Trophoblast cell (in vitro differentiated cells and primary cell): ENCODE results near the gene NDST1.

Source experiments
- DNase-seq, 2 donors: peaks; one replicate each; pipeline ENCODE4 v3.0.0-alpha.2; 2016
- H2AFZ ChIP-seq: 2 replicates; pipeline ENCODE4 v1.6.1; 2013; ENCODE audit warnings: low read length, moderate library complexity, mild to moderate bottlenecking; ENCODE audit not compliant: insufficient read depth, poor library complexity
- H2AK5ac ChIP-seq: 2 replicates; pipeline ENCODE4 v1.6.1; 2013; ENCODE audit warnings: mild to moderate bottlenecking, low read length
- H2BK120ac ChIP-seq: 2 replicates; pipeline ENCODE4 v1.6.1; 2013; ENCODE audit warnings: low read length, mild to moderate bottlenecking, moderate library complexity; ENCODE audit not compliant: insufficient read depth, poor library complexity
- H2BK12ac ChIP-seq: 2 replicates; pipeline ENCODE4 v1.6.1; 2013; ENCODE audit warnings: mild to moderate bottlenecking, low read length, moderate library complexity
- H2BK5ac ChIP-seq: 2 replicates; pipeline ENCODE4 v1.6.1; 2013; ENCODE audit warnings: low read length, low read depth, moderate library complexity, mild to moderate bottlenecking; ENCODE audit not compliant: poor library complexity
- H3K14ac ChIP-seq: 2 replicates; pipeline ENCODE4 v1.6.1; 2013; ENCODE audit warnings: mild to moderate bottlenecking, low read length
- H3K18ac ChIP-seq: 2 replicates; pipeline ENCODE4 v1.6.1; 2013; ENCODE audit warnings: mild to moderate bottlenecking, low read length
- H3K23ac ChIP-seq: 2 replicates; pipeline ENCODE4 v1.6.1; 2013; ENCODE audit warnings: low read length
- H3K27ac ChIP-seq: 2 replicates; pipeline ENCODE4 v1.5.1; 2013; ENCODE audit warnings: low read depth, mild to moderate bottlenecking, inconsistent platforms, low read length, moderate library complexity
- H3K27me3 ChIP-seq: 2 replicates; pipeline ENCODE4 v1.6.1; 2013; ENCODE audit warnings: inconsistent platforms, mild to moderate bottlenecking, low read length, moderate library complexity; ENCODE audit not compliant: insufficient read depth
- H3K36me3 ChIP-seq, 2 experiments: 1 replicate in 1 of 2; 2 replicates in 1 of 2; pipeline ENCODE4 v1.6.1; 2013; ENCODE audit warnings: low read length in 2 of 2, mild to moderate bottlenecking in 2 of 2, moderate library complexity in 1 of 2; ENCODE audit not compliant: insufficient read depth in 2 of 2, control insufficient read depth in 1 of 2
- H3K4ac ChIP-seq: 2 replicates; pipeline ENCODE4 v1.6.1; 2013; ENCODE audit warnings: low read depth, mild to moderate bottlenecking, low read length, moderate library complexity
- H3K4me1 ChIP-seq, 2 experiments: 1 replicate in 1 of 2; 2 replicates in 1 of 2; pipeline ENCODE4 v1.6.1; 2013; ENCODE audit warnings: low read length in 2 of 2, mild to moderate bottlenecking in 2 of 2, moderate library complexity in 1 of 2; ENCODE audit not compliant: insufficient read depth in 2 of 2, control insufficient read depth in 1 of 2
- H3K4me2 ChIP-seq: 2 replicates; pipeline ENCODE4 v1.6.1; 2013; ENCODE audit warnings: inconsistent platforms, mild to moderate bottlenecking, low read length, moderate library complexity
- H3K4me3 ChIP-seq: 2 replicates; pipeline ENCODE4 v1.5.1; 2013; ENCODE audit warnings: mild to moderate bottlenecking, low read depth, low read length, inconsistent platforms
- H3K79me1 ChIP-seq: one replicate; pipeline ENCODE4 v1.6.1; 2013; ENCODE audit warnings: low read length
- H3K79me2 ChIP-seq: 2 replicates; pipeline ENCODE4 v1.6.1; 2013; ENCODE audit warnings: low read length, mild to moderate bottlenecking; ENCODE audit not compliant: control insufficient read depth, insufficient read depth, poor library complexity
- H3K9ac ChIP-seq: 2 replicates; pipeline ENCODE4 v1.6.1; 2013; ENCODE audit warnings: mild to moderate bottlenecking, low read length
- H3K9me3 ChIP-seq: 2 replicates; pipeline ENCODE4 v1.6.1; 2013; ENCODE audit warnings: low read depth, mild to moderate bottlenecking, control low read depth, inconsistent platforms, low read length; ENCODE audit not compliant: insufficient read depth
- H4K12ac ChIP-seq: 2 replicates; pipeline ENCODE4 v1.6.1; 2013; ENCODE audit warnings: low read depth, mild to moderate bottlenecking, low read length, moderate library complexity
- H4K8ac ChIP-seq: 2 replicates; pipeline ENCODE4 v1.6.1; 2013; ENCODE audit warnings: low read depth, mild to moderate bottlenecking, low read length, moderate library complexity
- H4K91ac ChIP-seq: one replicate; pipeline ENCODE4 v1.6.1; 2013; ENCODE audit warnings: low read depth, mild to moderate bottlenecking, low read length, moderate library complexity
- WGBS: extraction: QIAGEN DNeasy Blood & Tissue Kit; methylation state at CpG from one replicate; pipeline ENCODE4 v1.1.7; 2013; ENCODE audit warnings: missing lambda C conversion rate; ENCODE audit not compliant: insufficient read length, insufficient coverage; ENCODE audit errors: extremely low coverage; 5-methylcytosine and 5-hydroxymethylcytosine counted together

The NDST1 gene

DNA sequence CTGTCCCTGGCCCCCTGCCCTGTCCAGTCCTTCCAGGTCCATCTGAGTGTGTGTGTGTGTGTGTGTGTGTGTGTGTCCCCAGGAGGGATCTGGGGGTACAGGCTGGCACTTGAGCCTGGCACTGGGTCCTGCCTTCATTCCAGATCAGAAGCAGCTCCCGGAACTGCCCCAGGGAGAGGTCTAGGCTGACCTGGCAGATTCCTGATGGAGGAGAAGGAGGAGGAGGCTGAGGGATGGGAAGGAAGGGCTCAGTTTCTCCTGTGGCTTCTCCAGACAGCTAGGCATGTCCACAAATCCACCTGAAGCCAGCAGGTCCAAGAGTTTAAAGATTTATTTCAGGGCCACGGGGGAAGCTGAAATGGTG is 328 bp downstream of the NDST1 start:
- no peak overlapping the region for H2BK5ac ChIP-seq
- H3K23ac ChIP-seq: no peak overlapping the region
- WGBS: no CpG with 5 or more reads among the region's 2 CpGs
- no peak for DNase-seq
- H3K9me3 ChIP-seq: no peaks in the 10 kb centered on the region
- H3K14ac ChIP-seq: no peak overlapping the region
- peak overlapping the region; percentile 2 for H2AFZ ChIP-seq
- peak overlapping the region; percentile 13 for H3K27ac ChIP-seq
- no peak overlapping the region for H2BK120ac ChIP-seq
- no peak overlapping the region for H2AK5ac ChIP-seq
- H3K27me3 ChIP-seq: no peaks in the 10 kb centered on the region
- H3K4ac ChIP-seq: peak overlapping the region; percentile 89
- no peak overlapping the region for H4K91ac ChIP-seq
- peaks cover 52 to 58% of the 10 kb centered on the region in 2 experiments for H3K4me1 ChIP-seq
- H4K8ac ChIP-seq: no peak overlapping the region
- no peak overlapping the region for H2BK12ac ChIP-seq
- no peak overlapping the region for H3K9ac ChIP-seq
- peaks cover 78% of the 10 kb centered on the region for H3K79me2 ChIP-seq
- H3K18ac ChIP-seq: no peak overlapping the region
- H4K12ac ChIP-seq: no peak overlapping the region
- H3K79me1 ChIP-seq: peaks cover 6% of the 10 kb centered on the region
- no peak overlapping the region for H3K4me2 ChIP-seq
- no peak overlapping the region for H3K4me3 ChIP-seq
- H3K36me3 ChIP-seq: peaks cover 19 to 30% of the 10 kb centered on the region in 2 experiments

DNA sequence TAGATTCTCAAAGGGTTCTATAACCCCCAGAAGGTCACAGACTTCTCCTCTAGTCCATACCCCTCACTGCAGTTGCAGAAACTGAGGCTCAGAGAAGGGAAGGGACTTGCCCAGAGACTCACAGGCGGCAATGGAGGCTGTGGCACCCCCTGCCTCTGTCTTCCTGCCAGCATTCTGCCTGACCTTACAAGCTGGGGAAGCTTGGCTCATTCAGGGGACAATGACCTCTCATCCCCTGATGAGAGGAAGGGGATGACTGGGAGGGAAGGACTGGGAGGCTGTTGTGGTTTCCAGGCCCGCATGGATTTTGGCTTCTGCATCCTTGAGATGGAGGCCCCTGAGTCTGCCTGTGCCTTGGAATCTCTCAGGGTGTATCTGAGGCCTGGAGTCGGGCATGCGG is 897 bp downstream of the NDST1 start:
- Histone ChIP-seq H3K36me3 (peaks cover 15 to 32% of the 10 kb centered on the region in 2 experiments), H4K8ac (no peak overlapping the region), H2BK5ac (no peak overlapping the region), H3K18ac (no peak overlapping the region), H3K9me3 (no peaks in the 10 kb centered on the region), H4K12ac (no peak overlapping the region), H2AK5ac (no peak overlapping the region), H3K27me3 (no peaks in the 10 kb centered on the region), H4K91ac (no peak overlapping the region), H3K4me3 (no peak overlapping the region), H3K14ac (no peak overlapping the region), H3K4ac (peak overlapping the region; percentile 89), H3K4me2 (no peak overlapping the region), H2BK120ac (no peak overlapping the region), H2BK12ac (no peak overlapping the region), H2AFZ (no peak overlapping the region), H3K9ac (no peak overlapping the region), H3K79me1 (peaks cover 5% of the 10 kb centered on the region), H3K79me2 (peaks cover 78% of the 10 kb centered on the region), H3K23ac (no peak overlapping the region), H3K27ac (no peak overlapping the region), H3K4me1 (peaks cover 51 to 54% of the 10 kb centered on the region in 2 experiments)
- no peak for DNase-seq
- no CpG with 5 or more reads among the region's 4 CpGs for WGBS

DNA sequence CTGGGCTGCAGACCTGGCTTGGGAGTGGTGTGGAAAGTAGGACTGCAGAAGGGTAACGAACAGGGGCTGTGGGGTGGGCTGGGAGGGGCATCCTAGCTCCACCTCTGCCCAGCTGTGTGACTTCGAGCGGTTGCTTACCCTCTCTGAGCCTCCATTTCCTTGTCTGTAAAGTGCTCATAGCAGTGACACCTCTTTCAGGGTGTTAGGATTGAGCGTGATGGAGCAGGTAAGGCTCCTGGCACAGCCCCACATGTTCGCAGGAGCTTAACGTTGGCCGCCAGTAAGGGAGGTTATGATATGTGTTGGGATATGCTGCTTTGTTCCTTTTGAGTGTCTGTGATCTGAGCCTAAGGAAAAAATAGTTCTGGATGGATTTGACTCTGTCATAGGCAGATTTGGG is 2.1 kb downstream of the NDST1 start:
- Histone ChIP-seq H3K27me3 (no peaks in the 10 kb centered on the region), H3K23ac (no peak overlapping the region), H2BK120ac (no peak overlapping the region), H3K27ac (peak overlapping the region; percentile 9), H3K4ac (peak overlapping the region; percentile 44), H3K14ac (no peak overlapping the region), H3K9ac (no peak overlapping the region), H2AFZ (no peak overlapping the region), H3K36me3 (peaks cover 15 to 29% of the 10 kb centered on the region in 2 experiments), H3K4me3 (no peak overlapping the region), H4K8ac (no peak overlapping the region), H3K4me1 (peaks cover 50 to 55% of the 10 kb centered on the region in 2 experiments), H3K79me1 (peaks cover 4% of the 10 kb centered on the region), H3K79me2 (peaks cover 71% of the 10 kb centered on the region), H3K18ac (no peak overlapping the region), H3K4me2 (no peak overlapping the region), H2BK5ac (no peak overlapping the region), H2AK5ac (no peak overlapping the region), H4K91ac (no peak overlapping the region), H2BK12ac (no peak overlapping the region), H4K12ac (no peak overlapping the region), H3K9me3 (no peaks in the 10 kb centered on the region)
- no peak for DNase-seq
- WGBS: no CpG with 5 or more reads among the region's 7 CpGs

DNA sequence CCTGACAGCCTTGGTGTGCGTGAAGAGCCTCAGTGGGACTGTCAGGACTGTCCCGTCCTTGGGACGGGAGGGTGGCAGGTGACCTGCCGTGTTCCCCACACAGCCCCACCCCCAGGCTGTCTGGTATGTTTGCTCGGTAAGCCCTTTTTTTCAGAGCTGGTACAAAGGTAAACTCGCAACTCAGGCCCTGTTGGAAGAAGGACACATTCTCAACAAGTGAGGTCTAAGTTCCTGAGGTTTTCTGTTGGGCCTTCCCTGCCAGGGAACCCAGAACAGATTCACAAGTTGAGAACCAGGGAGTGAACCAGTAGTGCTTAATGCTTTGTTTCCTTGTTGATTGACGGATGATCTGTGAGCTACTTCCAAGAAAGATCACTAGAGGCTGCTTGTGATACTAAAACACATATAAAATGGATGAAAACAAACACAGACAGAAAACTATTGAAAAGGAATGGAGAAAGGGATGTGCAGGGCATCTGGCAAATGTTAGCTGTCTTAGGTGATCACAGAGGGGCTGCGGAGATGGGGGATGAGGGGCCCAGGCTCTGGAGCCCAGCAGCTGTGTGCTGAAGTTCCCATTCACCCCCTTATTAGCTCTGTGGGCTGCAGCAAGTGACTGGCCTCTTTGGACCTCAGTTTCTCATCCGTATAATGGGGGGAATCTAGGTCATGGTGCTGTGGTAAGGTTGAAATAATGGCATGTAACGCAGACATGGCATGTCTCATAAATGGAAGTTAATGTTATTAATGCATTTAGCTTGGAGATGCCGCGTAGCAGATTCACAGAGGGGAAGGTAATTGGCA is 2.7 kb downstream of the NDST1 start:
- H4K12ac ChIP-seq: no peak overlapping the region
- H3K9ac ChIP-seq: no peak overlapping the region
- H3K79me2 ChIP-seq: peaks cover 66% of the 10 kb centered on the region
- H3K4me1 ChIP-seq: peaks cover 49 to 56% of the 10 kb centered on the region in 2 experiments
- H3K23ac ChIP-seq: no peak overlapping the region
- peak overlapping the region; percentile 44 for H3K4ac ChIP-seq
- no peak overlapping the region for H3K14ac ChIP-seq
- peak overlapping the region; percentile 2 for H3K27ac ChIP-seq
- no peak overlapping the region for H4K8ac ChIP-seq
- H3K4me2 ChIP-seq: no peak overlapping the region
- no peaks in the 10 kb centered on the region for H3K27me3 ChIP-seq
- peak overlapping the region; percentile 14 for H3K18ac ChIP-seq
- H2AFZ ChIP-seq: peak overlapping the region; percentile 11
- H3K36me3 ChIP-seq: peaks cover 15 to 26% of the 10 kb centered on the region in 2 experiments
- peaks cover 4% of the 10 kb centered on the region for H3K79me1 ChIP-seq
- no peak overlapping the region for H2AK5ac ChIP-seq
- WGBS: no CpG with 5 or more reads among the region's 12 CpGs
- no peak for DNase-seq
- H2BK12ac ChIP-seq: no peak overlapping the region
- H3K9me3 ChIP-seq: no peaks in the 10 kb centered on the region
- no peak overlapping the region for H4K91ac ChIP-seq
- H3K4me3 ChIP-seq: no peak overlapping the region
- no peak overlapping the region for H2BK5ac ChIP-seq
- no peak overlapping the region for H2BK120ac ChIP-seq
